Heart left ventricle (tissue), 16 donors: Measurements from ENCODE around the gene SNX25. TPM values are rescaled to one million over a fixed set of nuclear protein-coding genes. Genes with fewer than 3 reads are reported as not detected.

Experiments
- ATAC-seq, 4 donors: fragments of 200-7000 bp; cut with Tn5 transposase; one replicate each; pipeline ENCODE4 v1.9.1; 2020 to 2022; ENCODE audit warnings: moderate library complexity in 4 of 4, mild to moderate bottlenecking in 3 of 4, moderate number of reproducible peaks in 1 of 4
- DNase-seq, 5 donors: peaks; one replicate each; pipeline ENCODE4 v3.0.0-alpha.2; 2020
- H3K27ac ChIP-seq, 12 donors: fragments of 200-600 bp; sonication (generic) in 4 of 12; one replicate each; pipeline versions ENCODE4 v1.5.0 to v1.8.0; 2016 to 2022; ENCODE audit warnings: mild to moderate bottlenecking in 2 of 12
- H3K27me3 ChIP-seq, 9 donors: fragments of 200-600 bp; sonication (generic) in 2 of 9; one replicate each; pipeline versions ENCODE4 v1.5.1 to v1.8.0; 2016 to 2022; ENCODE audit warnings: mild to moderate bottlenecking in 3 of 9
- H3K36me3 ChIP-seq, 9 donors: fragments of 200-600 bp; sonication (generic) in 2 of 9; one replicate each; pipeline versions ENCODE4 v1.5.0 to v1.8.0; 2018 to 2022; ENCODE audit warnings: mild to moderate bottlenecking in 2 of 9
- H3K4me1 ChIP-seq, 12 donors: fragments of 200-600 bp; sonication (generic) in 4 of 12; one replicate each; pipeline versions ENCODE4 v1.5.0 to v1.8.0; 2016 to 2022; ENCODE audit warnings: mild to moderate bottlenecking in 3 of 12
- H3K4me3 ChIP-seq, 12 donors: fragments of 200-600 bp; sonication (generic) in 4 of 12; one replicate each; pipeline versions ENCODE4 v1.5.0 to v1.8.0; 2017 to 2022; ENCODE audit warnings: mild to moderate bottlenecking in 9 of 12, moderate library complexity in 4 of 12
- H3K9me3 ChIP-seq, 12 donors: fragments of 200-600 bp; sonication (generic) in 4 of 12; one replicate each; pipeline versions ENCODE4 v1.5.0 to v1.8.0; 2016 to 2022; ENCODE audit warnings: mild to moderate bottlenecking in 1 of 12
- POLR2A ChIP-seq, 2 donors: fragments of 450-650 bp; IDR thresholded peaks; one replicate each; pipeline ENCODE4 v1.6.1; 2017; ENCODE audit warnings: antibody characterized with exemption in 2 of 2, mild to moderate bottlenecking in 2 of 2, moderate library complexity in 2 of 2
- WGBS, 4 donors: extraction: QIAGEN DNeasy Blood & Tissue Kit in 2 of 4; methylation state at CpG; one replicate each; pipeline versions ENCODE4 v1.1.5 to v1.1.7; 2013 to 2018; 5-methylcytosine and 5-hydroxymethylcytosine counted together
- intact Hi-C, 10 donors: fragments of 100-400 bp; cut with DNase I; formaldehyde crosslinking; loops; one replicate each; pipeline versions ENCODE4 v1.11.1 to v1.14.2; 2022
- polyA plus RNA-seq, 2 donors: library from polyadenylated mRNA; stranded (reverse); fragments of 200-250 nt; gene quantifications; one replicate each; pipeline ENCODE4 v1.2.3, GENCODE V29; 2013
- total RNA-seq, 9 donors: library from RNA; depleted of rRNA in 2 of 9; stranded (reverse); fragments of >200 nt in 2 of 9; fragmentation: NEBNext Ultra II Directional in 3 of 9; extraction: Animal tissue kit (Norgen Biotek cat#: 25700) in 3 of 9; gene quantifications; one replicate each; pipeline versions ENCODE4 v1.1.0 to v1.2.4, GENCODE V29; 2016 to 2023
- TF ChIP-seq, protein P1 (sequence below), 12 donors: fragments of 200-600 bp; sonication (generic) in 4 of 12; IDR thresholded peaks; one replicate each; pipeline versions ENCODE4 v1.5.0 to v1.8.0; 2018 to 2022; ENCODE audit warnings: antibody characterized with exemption in 12 of 12, mild to moderate bottlenecking in 5 of 12
- donor health status: ischemic (EF 13 %, LVEDD 7.1; RV severe dilation, severe dysfunction).
- donor health status: healthy with polysubstance abuse.
- donor health status: DM: no; HTN: yes; CAD: no.
- donor health status: DM: no; HTN: no; CAD: no.
- donor health status: ischemic (EF 25% LVEDD 6.9; RV normal size, moderate dysfunction).
- donor health status: ischemic (EF 25% LVEDD 5.7; RV mildly dilated, moderate dysfunction).
- donor health status: healthy.
- donor health status: DM: yes; HTN: yes; CAD: no.
- donor health status: ischemic (EF 35%, LVEDD 5.7; RV mildly dilated, moderate dysfunction).
- donor health status: nonischemic (EF 11% LVEDD 7.7; RV severe dilation, severe dysfunction).
- donor health status: DM: yes; HTN: yes; CAD: no.
- donor health status: PGD.
- donor health status: ischemic (EF 29% LVEDD 5.4; RV normal size, mild dysfunction).
- donor health status: nonischemic (EF 23%, LVEDD 6.1; RV moderate dilation, normal function).

The SNX25 gene
- total and polyA plus RNA-seq, 11 donors = 3.1 to 12.4 (median 10.1) TPM

DNA sequence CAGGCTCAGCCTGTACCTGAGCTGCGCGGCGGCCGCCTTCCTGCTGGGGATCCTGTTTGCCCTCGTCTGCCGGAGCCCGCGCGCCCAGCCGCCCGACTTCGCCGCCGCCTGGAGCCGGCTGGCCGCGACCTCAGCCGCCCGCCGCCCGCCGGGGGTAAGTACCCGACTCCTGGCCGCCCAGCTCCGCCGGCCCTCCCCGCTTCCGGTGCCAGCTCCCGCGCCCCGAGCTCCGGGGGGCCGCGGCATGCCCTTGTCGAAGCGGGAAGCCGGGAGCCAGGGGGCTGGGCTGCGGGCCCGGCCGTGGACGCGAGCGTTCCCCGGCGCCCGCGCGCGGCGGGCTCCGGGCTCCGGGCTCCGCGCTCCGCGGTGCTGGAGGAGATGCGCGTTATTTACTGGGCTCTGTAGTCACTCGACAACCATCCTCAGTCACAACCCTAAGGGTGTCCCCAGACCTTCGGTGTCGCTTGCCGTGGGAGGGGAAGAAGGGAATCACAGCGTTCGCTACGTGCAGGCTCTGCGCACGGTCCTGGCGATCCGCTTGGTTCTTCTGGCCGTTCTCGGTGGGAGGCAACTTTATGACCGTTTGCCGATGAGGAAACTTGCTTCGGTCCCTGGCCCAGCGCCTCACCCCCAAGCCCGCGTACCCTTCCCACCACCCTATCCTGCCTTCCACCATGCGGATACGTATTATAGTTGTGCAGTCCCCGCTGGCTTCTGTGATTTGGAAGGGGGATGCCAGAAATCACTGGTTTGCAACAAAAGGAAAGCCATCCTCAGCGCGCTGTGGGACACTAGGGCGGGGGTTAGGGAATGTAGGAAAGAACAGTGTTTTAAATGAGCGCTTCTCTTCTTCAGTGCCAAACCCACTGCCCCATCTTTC is 944 bp downstream of the SNX25 start:
- Histone ChIP-seq H3K27me3 (peaks cover 0 to 7% (median 0%) of the 10 kb centered on the region in 9 donors), H3K36me3 (no peaks in the 10 kb centered on the region), H3K4me1 (peaks cover 0 to 31% (median 16%) of the 10 kb centered on the region in 12 donors), H3K4me3 (peak overlapping the region; percentile 58 to 83 (median 70)), H3K27ac (peak overlapping the region; percentile 76 to 92 (median 86)), H3K9me3 (no peaks in the 10 kb centered on the region)
- DNase-seq (peak; percentile 52 to 69 (median 57)), ATAC-seq (peak; percentile 12 to 53 (median 50))
- intact Hi-C loops = loop anchor here in 8 of 10 donors (2.0 to 10.0 kb wide), 9 partner anchors 37 to 384 kb away; partner anchors contain the start of genes LRP2BP (in 5 of the 8) and ANKRD37 (in 4 of the 8)
- 1% methylated on average over 32 to 84 of the region's 84 CpGs for WGBS, 4 donors
- TF ChIP-seq, protein P1, sequence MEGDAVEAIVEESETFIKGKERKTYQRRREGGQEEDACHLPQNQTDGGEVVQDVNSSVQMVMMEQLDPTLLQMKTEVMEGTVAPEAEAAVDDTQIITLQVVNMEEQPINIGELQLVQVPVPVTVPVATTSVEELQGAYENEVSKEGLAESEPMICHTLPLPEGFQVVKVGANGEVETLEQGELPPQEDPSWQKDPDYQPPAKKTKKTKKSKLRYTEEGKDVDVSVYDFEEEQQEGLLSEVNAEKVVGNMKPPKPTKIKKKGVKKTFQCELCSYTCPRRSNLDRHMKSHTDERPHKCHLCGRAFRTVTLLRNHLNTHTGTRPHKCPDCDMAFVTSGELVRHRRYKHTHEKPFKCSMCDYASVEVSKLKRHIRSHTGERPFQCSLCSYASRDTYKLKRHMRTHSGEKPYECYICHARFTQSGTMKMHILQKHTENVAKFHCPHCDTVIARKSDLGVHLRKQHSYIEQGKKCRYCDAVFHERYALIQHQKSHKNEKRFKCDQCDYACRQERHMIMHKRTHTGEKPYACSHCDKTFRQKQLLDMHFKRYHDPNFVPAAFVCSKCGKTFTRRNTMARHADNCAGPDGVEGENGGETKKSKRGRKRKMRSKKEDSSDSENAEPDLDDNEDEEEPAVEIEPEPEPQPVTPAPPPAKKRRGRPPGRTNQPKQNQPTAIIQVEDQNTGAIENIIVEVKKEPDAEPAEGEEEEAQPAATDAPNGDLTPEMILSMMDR (IDR thresholded peaks at IDR 0.05) = peak in 1 of 12 donors; percentile 7
- TF ChIP-seq POLR2A (IDR thresholded peaks at IDR 0.05) = peak in 1 of 2 donors; percentile 32

DNA sequence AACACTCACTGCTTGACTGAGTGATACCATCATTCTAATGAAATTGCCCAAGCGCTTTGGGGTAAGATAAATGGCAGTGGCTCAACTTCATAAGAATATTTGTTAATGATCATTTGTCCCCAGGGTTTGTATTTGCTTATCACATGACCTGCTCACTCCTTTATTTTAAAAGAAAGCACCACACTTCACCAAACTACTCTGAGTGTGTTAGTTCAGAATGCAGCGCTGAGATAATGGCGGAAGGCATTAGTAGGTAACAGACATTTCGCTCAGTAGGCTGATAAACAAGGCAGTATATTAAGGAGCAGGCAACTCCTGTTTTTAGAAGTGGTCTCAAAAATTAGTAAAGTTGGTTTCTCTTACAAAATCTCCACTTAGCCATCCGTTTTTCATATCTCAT is 1.6 kb downstream of the SNX25 start:
- H3K27ac ChIP-seq = peak overlapping the region in 10 of 12 donors; percentile 78 to 92 (median 86)
- peaks cover 0 to 7% (median 0%) of the 10 kb centered on the region in 9 donors for H3K27me3 ChIP-seq
- no peak for TF ChIP-seq POLR2A (IDR thresholded peaks at IDR 0.05)
- TF ChIP-seq, protein P1 (IDR thresholded peaks at IDR 0.05) = no peak
- H3K9me3 ChIP-seq = no peaks in the 10 kb centered on the region
- WGBS, 4 donors = 52 to 61% (median 56%) methylated on average over 5 of the region's 5 CpGs
- no peak for DNase-seq
- H3K4me3 ChIP-seq = peak overlapping the region; percentile 58 to 83 (median 70)
- no peak for ATAC-seq
- H3K36me3 ChIP-seq = no peaks in the 10 kb centered on the region
- intact Hi-C loops = loop anchor here in 8 of 10 donors (2.0 to 10.0 kb wide), 9 partner anchors 36 to 384 kb away; partner anchors contain the start of genes LRP2BP (in 5 of the 8) and ANKRD37 (in 4 of the 8)
- peaks cover 0 to 31% (median 16%) of the 10 kb centered on the region in 12 donors for H3K4me1 ChIP-seq

DNA sequence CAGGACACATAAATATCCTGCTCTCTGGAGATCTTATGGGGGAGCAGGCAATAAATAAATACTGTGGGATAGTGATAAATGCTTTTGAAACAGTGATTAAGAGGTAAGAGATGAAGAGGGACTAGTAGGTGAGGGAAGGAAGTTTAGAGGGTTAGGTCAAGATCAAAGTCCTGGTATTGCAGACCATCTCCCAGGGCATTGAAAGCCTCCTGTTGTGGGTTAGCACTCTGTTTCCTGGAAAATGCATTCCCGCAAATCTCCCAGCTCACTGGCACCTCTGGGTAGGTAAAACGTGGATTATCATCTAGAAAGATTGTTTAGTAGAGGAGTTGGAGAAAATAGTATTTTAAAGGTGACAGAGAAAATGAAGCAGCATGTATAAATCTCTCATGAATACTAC is 2.2 kb downstream of the SNX25 start:
- Histone ChIP-seq H3K27me3 (peaks cover 0 to 7% (median 0%) of the 10 kb centered on the region in 9 donors), H3K9me3 (no peaks in the 10 kb centered on the region), H3K36me3 (no peaks in the 10 kb centered on the region), H3K4me1 (peaks cover 0 to 31% (median 16%) of the 10 kb centered on the region in 12 donors), H3K4me3 (peak overlapping the region in 2 of 12 donors; percentile 80 to 82), H3K27ac (peak overlapping the region in 1 of 12 donors; percentile 92)
- DNase-seq (no peak), ATAC-seq (no peak)
- WGBS, 4 donors = 66 to 73% (median 69%) methylated on average over 2 of the region's 2 CpGs
- TF ChIP-seq POLR2A (IDR thresholded peaks at IDR 0.05) = no peak
- TF ChIP-seq, protein P1 (IDR thresholded peaks at IDR 0.05) = no peak
- intact Hi-C loops = loop anchor here in 8 of 10 donors (2.0 to 10.0 kb wide), 9 partner anchors 36 to 383 kb away; partner anchors contain the start of genes LRP2BP (in 5 of the 8) and ANKRD37 (in 4 of the 8)

DNA sequence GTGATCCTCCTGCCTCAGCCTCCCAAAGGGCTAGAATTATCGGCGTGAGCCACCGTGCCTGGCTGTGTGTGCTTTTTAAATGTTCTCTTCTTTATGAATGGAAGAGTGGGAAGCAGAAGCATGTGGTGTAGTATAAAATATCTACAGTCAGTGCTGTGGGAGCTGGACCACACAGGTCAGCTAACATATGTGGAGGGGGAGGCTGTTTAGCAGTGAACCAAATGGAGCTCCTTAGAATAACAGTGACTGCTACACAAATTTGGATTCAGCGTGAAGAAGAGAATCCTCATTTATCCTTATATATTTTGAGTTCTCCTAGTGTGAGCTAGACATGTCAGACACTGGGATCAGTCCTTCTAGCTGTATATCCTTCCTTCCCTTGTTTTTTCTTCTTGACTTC is 3.2 kb downstream of the SNX25 start:
- Histone ChIP-seq H3K9me3 (no peaks in the 10 kb centered on the region), H3K36me3 (no peaks in the 10 kb centered on the region), H3K27ac (no peak overlapping the region), H3K27me3 (peaks cover 0 to 7% (median 0%) of the 10 kb centered on the region in 9 donors), H3K4me1 (peaks cover 0 to 38% (median 21%) of the 10 kb centered on the region in 12 donors), H3K4me3 (no peak overlapping the region)
- no peak for TF ChIP-seq POLR2A (IDR thresholded peaks at IDR 0.05)
- TF ChIP-seq, protein P1 (IDR thresholded peaks at IDR 0.05) = no peak
- no peak for ATAC-seq
- intact Hi-C loops = loop anchor here in 8 of 10 donors (5.0 to 10.0 kb wide), 8 partner anchors 35 to 382 kb away; partner anchors contain the start of genes ANKRD37 (in 4 of the 8) and LRP2BP (in 4 of the 8)
- WGBS, 4 donors = 95 to 97% (median 96%) methylated on average over 4 of the region's 4 CpGs
- DNase-seq = no peak
